ENCODE measurements around the gene ESPNL.

Gene ESPNL

GRCh38 chr2:238079874-238080327 is 20.2 kb upstream of the ESPNL start:
- DNase-seq (ENCODE audit: low read depth in 4 of 4, low spot score in 1 of 4): no peak

- no peak for DNase-seq (ENCODE audit: low read depth in 4 of 4, low spot score in 1 of 4)
Measured at GRCh38 chr2:238080518-238080917, 19.6 kb upstream of the ESPNL start.

- no peak for DNase-seq (ENCODE audit: low read depth in 4 of 4, low spot score in 1 of 4)
Measured at GRCh38 chr2:238081150-238081549, 19.0 kb upstream of the ESPNL start.

GRCh38 chr2:238081561-238081960 is 18.6 kb upstream of the ESPNL start:
- DNase-seq (ENCODE audit: low read depth in 4 of 4, low spot score in 1 of 4): no peak

GRCh38 chr2:238082151-238082550 is 18.0 kb upstream of the ESPNL start:
- DNase-seq (ENCODE audit: low read depth in 4 of 4, low spot score in 1 of 4): no peak

GRCh38 chr2:238082827-238083226 is 17.3 kb upstream of the ESPNL start:
- DNase-seq (ENCODE audit: low read depth in 4 of 4, low spot score in 1 of 4): no peak

- DNase-seq (ENCODE audit: low read depth in 4 of 4, low spot score in 1 of 4): no peak
Measured at GRCh38 chr2:238083919-238084318, 16.2 kb upstream of the ESPNL start.

- no peak for DNase-seq (ENCODE audit: low read depth in 4 of 4, low spot score in 1 of 4)
Measured at GRCh38 chr2:238084761-238085160, 15.4 kb upstream of the ESPNL start.

- DNase-seq (ENCODE audit: low read depth in 4 of 4, low spot score in 1 of 4): no peak
Measured at GRCh38 chr2:238085899-238086298, 14.2 kb upstream of the ESPNL start.

GRCh38 chr2:238087211-238087610 is 12.9 kb upstream of the ESPNL start:
- no peak for DNase-seq (ENCODE audit: low read depth in 4 of 4, low spot score in 1 of 4)

GRCh38 chr2:238090887-238091286 is 9.3 kb upstream of the ESPNL start:
- DNase-seq (ENCODE audit: low read depth in 4 of 4, low spot score in 1 of 4): no peak

- DNase-seq (ENCODE audit: low read depth in 4 of 4, low spot score in 1 of 4): no peak
Measured at GRCh38 chr2:238091436-238092060, 8.6 kb upstream of the ESPNL start.

- DNase-seq (ENCODE audit: low read depth in 4 of 4, low spot score in 1 of 4): no peak
Measured at GRCh38 chr2:238092486-238093035, 7.6 kb upstream of the ESPNL start.

GRCh38 chr2:238093181-238094140 is 6.7 kb upstream of the ESPNL start:
- DNase-seq (ENCODE audit: low read depth in 4 of 4, low spot score in 1 of 4): no peak

GRCh38 chr2:238094438-238095022 is 5.6 kb upstream of the ESPNL start:
- no peak for DNase-seq (ENCODE audit: low read depth in 4 of 4, low spot score in 1 of 4)

GRCh38 chr2:238095143-238095542 is 5.0 kb upstream of the ESPNL start:
- no peak for DNase-seq (ENCODE audit: low read depth in 4 of 4, low spot score in 1 of 4)

- DNase-seq (ENCODE audit: low read depth in 4 of 4, low spot score in 1 of 4): no peak
Measured at GRCh38 chr2:238096311-238097011, 3.7 kb upstream of the ESPNL start.

GRCh38 chr2:238097201-238097987 is 2.7 kb upstream of the ESPNL start:
- no peak for DNase-seq (ENCODE audit: low read depth in 4 of 4, low spot score in 1 of 4)

- no peak for DNase-seq (ENCODE audit: low read depth in 4 of 4, low spot score in 1 of 4)
Measured at GRCh38 chr2:238097988-238098871, 1.9 kb upstream of the ESPNL start.

Measured in stimulated activated CD4-positive, alpha-beta T cell treated with anti-CD3 and anti-CD28 coated beads, Interleukin-1b, Interleukin-23, amount 100 ng/mL, for 24 hours (primary cell).